CD8-positive, alpha-beta memory T cell (primary cell): ENCODE data around the gene VPS52. TPM values are rescaled to one million over a fixed set of nuclear protein-coding genes. Genes with fewer than 3 reads are reported as not detected.
"Not testable (repeated sequence)": the region's sequence is repeated elsewhere in the genome, so short reads cannot be mapped to it uniquely, and the experiment has no call there.

Experiments
- CTCF ChIA-PET: fragments of 350-600 bp; sonication (Branson Sonifier 250); formaldehyde crosslinking; loops from one replicate; lab custom pipeline; 2021; ENCODE audit warnings: antibody characterized with exemption; lab: Charles Lee
- POLR2A ChIA-PET: fragments of 350-600 bp; sonication (Branson Sonifier 250); formaldehyde crosslinking; loops from one replicate; lab custom pipeline; 2021; ENCODE audit warnings: antibody characterized with exemption; lab: Charles Lee
- DNase-seq, 5 donors: peaks; one replicate each; pipeline versions ENCODE4 v3.0.0 to v3.0.0-alpha.2; 2020 to 2022; ENCODE audit warnings: mixed read lengths in 1 of 5
- H3K27ac ChIP-seq: one replicate; pipeline ENCODE4 v1.7.0; 2013; ENCODE audit warnings: low read depth, mild to moderate bottlenecking, low read length, moderate library complexity
- H3K27me3 ChIP-seq: 2 replicates; pipeline ENCODE4 v1.7.0; 2013; ENCODE audit warnings: low read length, mild to moderate bottlenecking; ENCODE audit not compliant: insufficient read depth, poor library complexity, severe bottlenecking
- H3K36me3 ChIP-seq: 2 replicates; pipeline ENCODE4 v1.7.0; 2013; ENCODE audit warnings: mild to moderate bottlenecking, low read length, moderate library complexity; ENCODE audit not compliant: insufficient read depth
- H3K4me1 ChIP-seq: 2 replicates; pipeline ENCODE4 v1.7.0; 2013; ENCODE audit warnings: mild to moderate bottlenecking, low read length, moderate library complexity; ENCODE audit not compliant: insufficient read depth
- H3K4me3 ChIP-seq: 2 replicates; pipeline ENCODE4 v1.7.0; 2013; ENCODE audit warnings: mild to moderate bottlenecking, low read length
- H3K9me3 ChIP-seq: 2 replicates; pipeline ENCODE4 v1.7.0; 2013; ENCODE audit warnings: mild to moderate bottlenecking, low read length
- H3K27ac Mint-ChIP-seq, 8 donors: one replicate each; pipeline ENCODE4 v1.8.0; 2020 to 2021; ENCODE audit warnings: mixed read lengths in 8 of 8, mild to moderate bottlenecking in 6 of 8, inconsistent platforms in 3 of 8, moderate library complexity in 3 of 8
- H3K27me3 Mint-ChIP-seq, 2 donors: one replicate each; pipeline ENCODE4 v1.8.0; 2020 to 2021; ENCODE audit warnings: mixed read lengths in 2 of 2, mild to moderate bottlenecking in 1 of 2, moderate library complexity in 1 of 2
- H3K36me3 Mint-ChIP-seq, 3 donors: one replicate each; pipeline ENCODE4 v1.8.0; 2020 to 2021; ENCODE audit warnings: mixed read lengths in 3 of 3, inconsistent platforms in 1 of 3, mild to moderate bottlenecking in 1 of 3
- H3K4me1 Mint-ChIP-seq, 3 donors: one replicate each; pipeline ENCODE4 v1.8.0; 2020 to 2021; ENCODE audit warnings: mixed read lengths in 3 of 3, inconsistent platforms in 1 of 3, mild to moderate bottlenecking in 1 of 3
- H3K4me3 Mint-ChIP-seq, 7 donors: one replicate each; pipeline ENCODE4 v1.8.0; 2020 to 2021; ENCODE audit warnings: mixed read lengths in 7 of 7, mild to moderate bottlenecking in 6 of 7, moderate library complexity in 4 of 7, inconsistent platforms in 2 of 7
- H3K9me3 Mint-ChIP-seq, 5 donors: one replicate each; pipeline ENCODE4 v1.8.0; 2020 to 2022; ENCODE audit warnings: mixed read lengths in 5 of 5, mild to moderate bottlenecking in 3 of 5, moderate library complexity in 2 of 5, inconsistent platforms in 1 of 5
- polyA plus RNA-seq: library from polyadenylated mRNA; unstranded; fragments of 300-500 nt; fragmentation: Illumina TruSeq; gene quantifications from one replicate; pipeline ENCODE4 v1.2.3, GENCODE V29; 2021
- total RNA-seq, 2 experiments: library from RNA; stranded (reverse); gene quantifications; one replicate each; pipeline ENCODE4 v1.2.3, GENCODE V29; 2021

VPS52 gene
- total and polyA plus RNA-seq, 3 experiments from 2014 or later = 13.4 to 58.5 (median 57.2) TPM

GRCh38 chr6:33285214-33285613, 13.5 kb upstream of the VPS52 start:
- H3K27me3 ChIP-seq, H3K4me3 ChIP-seq, H3K27ac ChIP-seq, H3K27me3 Mint-ChIP-seq, CTCF ChIA-PET, H3K9me3 ChIP-seq, H3K27ac Mint-ChIP-seq, DNase-seq, H3K9me3 Mint-ChIP-seq, POLR2A ChIA-PET: not testable (repeated sequence)
- peaks cover 18% of the 10 kb centered on the region for H3K4me1 ChIP-seq
- Mint-ChIP-seq H3K4me3 (peak overlapping the region in 1 of 7 donors; percentile 59), H3K36me3 (peaks cover 6 to 74% (median 16%) of the 10 kb centered on the region in 3 donors), H3K4me1 (peaks cover 31 to 55% (median 45%) of the 10 kb centered on the region in 3 donors)
- H3K36me3 ChIP-seq = peaks cover 29% of the 10 kb centered on the region

GRCh38 chr6:33280539-33280938, 8.9 kb upstream of the VPS52 start:
- H3K36me3 Mint-ChIP-seq = peaks cover 0 to 82% (median 12%) of the 10 kb centered on the region in 3 donors
- Histone ChIP-seq H3K9me3 (no peaks in the 10 kb centered on the region), H3K4me1 (peaks cover 30% of the 10 kb centered on the region), H3K4me3 (no peak overlapping the region), H3K36me3 (peaks cover 25% of the 10 kb centered on the region), H3K27ac (peak overlapping the region; percentile 16), H3K27me3 (no peaks in the 10 kb centered on the region)
- peaks cover 33 to 61% (median 44%) of the 10 kb centered on the region in 3 donors for H3K4me1 Mint-ChIP-seq
- H3K4me3 Mint-ChIP-seq = peak overlapping the region in 3 of 7 donors; percentile 29 to 98 (median 36)
- ChIA-PET POLR2A (interaction anchor here (0.8 kb wide), 1 partner anchor 9 kb away, joined by 4 read pairs; the partner anchor contains the start of genes PFDN6 and WDR46), CTCF (no interaction called here)
- no peak for DNase-seq
- H3K27ac Mint-ChIP-seq = peak overlapping the region in 3 of 8 donors; percentile 47 to 70 (median 64)
- no peaks in the 10 kb centered on the region for H3K27me3 Mint-ChIP-seq
- H3K9me3 Mint-ChIP-seq = no peaks in the 10 kb centered on the region

- H3K27me3 Mint-ChIP-seq = no peaks in the 10 kb centered on the region
- POLR2A ChIA-PET = no interaction called here
- H3K9me3 Mint-ChIP-seq = no peaks in the 10 kb centered on the region
- peak overlapping the region in 5 of 8 donors; percentile 43 to 90 (median 70) for H3K27ac Mint-ChIP-seq
- Histone ChIP-seq H3K9me3 (no peaks in the 10 kb centered on the region), H3K27me3 (no peaks in the 10 kb centered on the region), H3K4me3 (no peak overlapping the region), H3K27ac (peak overlapping the region; percentile 16), H3K36me3 (peaks cover 30% of the 10 kb centered on the region), H3K4me1 (peaks cover 30% of the 10 kb centered on the region)
- peaks cover 36 to 66% (median 49%) of the 10 kb centered on the region in 3 donors for H3K4me1 Mint-ChIP-seq
- no peak for DNase-seq
- CTCF ChIA-PET = interaction anchor here (3.8 kb wide), 1 partner anchor 8 kb away, joined by 38 read pairs; the partner anchor contains the start of genes PFDN6 and WDR46
- peaks cover 0 to 84% (median 12%) of the 10 kb centered on the region in 3 donors for H3K36me3 Mint-ChIP-seq
- H3K4me3 Mint-ChIP-seq = peak overlapping the region in 3 of 7 donors; percentile 29 to 98 (median 40)
Observed at GRCh38 chr6:33279971-33280511, 8.4 kb upstream of the VPS52 start.

GRCh38 chr6:33279257-33279695, 7.6 kb upstream of the VPS52 start:
- Histone ChIP-seq H3K27ac (no peak overlapping the region), H3K4me3 (no peak overlapping the region), H3K4me1 (peaks cover 35% of the 10 kb centered on the region), H3K9me3 (no peaks in the 10 kb centered on the region), H3K36me3 (peaks cover 31% of the 10 kb centered on the region), H3K27me3 (no peaks in the 10 kb centered on the region)
- H3K27ac Mint-ChIP-seq = peak overlapping the region in 4 of 8 donors; percentile 38 to 92 (median 90)
- H3K36me3 Mint-ChIP-seq = peaks cover 0 to 85% (median 17%) of the 10 kb centered on the region in 3 donors
- ChIA-PET POLR2A (interaction anchor here (0.9 to 1.8 kb wide), 2 partner anchors 8 to 20 kb away, joined by 3 to 9 read pairs; partner anchors contain the start of gene RGL2), CTCF (interaction anchor here (3.2 to 3.8 kb wide), 2 partner anchors 9 to 19 kb away, joined by 33 to 38 read pairs; partner anchors contain the start of genes PFDN6, RGL2 and WDR46)
- H3K4me3 Mint-ChIP-seq = peak overlapping the region in 5 of 7 donors; percentile 29 to 98 (median 89)
- H3K4me1 Mint-ChIP-seq = peaks cover 43 to 74% (median 57%) of the 10 kb centered on the region in 3 donors
- DNase-seq = no peak
- no peaks in the 10 kb centered on the region for H3K9me3 Mint-ChIP-seq
- H3K27me3 Mint-ChIP-seq = no peaks in the 10 kb centered on the region

GRCh38 chr6:33278810-33279209, 7.1 kb upstream of the VPS52 start:
- Histone ChIP-seq H3K4me3 (no peak overlapping the region), H3K4me1 (peaks cover 40% of the 10 kb centered on the region), H3K36me3 (peaks cover 29% of the 10 kb centered on the region), H3K27me3 (no peaks in the 10 kb centered on the region), H3K27ac (no peak overlapping the region), H3K9me3 (no peaks in the 10 kb centered on the region)
- peak overlapping the region; percentile 47 to 98 (median 89) for H3K4me3 Mint-ChIP-seq
- H3K9me3 Mint-ChIP-seq = no peaks in the 10 kb centered on the region
- H3K36me3 Mint-ChIP-seq = peaks cover 0 to 86% (median 17%) of the 10 kb centered on the region in 3 donors
- H3K4me1 Mint-ChIP-seq = peaks cover 46 to 79% (median 61%) of the 10 kb centered on the region in 3 donors
- ChIA-PET CTCF (interaction anchor here (0.8 to 3.8 kb wide), 5 partner anchors 10 to 112 kb away, joined by 4 to 38 read pairs (median 11); partner anchors contain the start of genes PFDN6, RGL2 and WDR46), POLR2A (interaction anchor here (0.9 to 2.7 kb wide), 4 partner anchors 9 to 29 kb away, joined by 3 to 24 read pairs (median 6); partner anchors contain the start of gene RGL2)
- H3K27me3 Mint-ChIP-seq = no peaks in the 10 kb centered on the region
- H3K27ac Mint-ChIP-seq = peak overlapping the region in 7 of 8 donors; percentile 60 to 96 (median 92)
- DNase-seq = no peak

GRCh38 chr6:33278392-33278741, 6.7 kb upstream of the VPS52 start:
- Histone ChIP-seq H3K9me3 (no peaks in the 10 kb centered on the region), H3K27me3 (no peaks in the 10 kb centered on the region), H3K36me3 (peaks cover 29% of the 10 kb centered on the region), H3K4me3 (peak overlapping the region; percentile 80), H3K4me1 (peaks cover 44% of the 10 kb centered on the region), H3K27ac (peak overlapping the region; percentile 68)
- ChIA-PET POLR2A (interaction anchor here (0.5 to 2.8 kb wide), 7 partner anchors 9 to 29 kb away, joined by 3 to 41 read pairs (median 9); partner anchors contain the start of genes PFDN6, RGL2 and WDR46), CTCF (interaction anchor here (0.8 to 3.8 kb wide), 7 partner anchors 10 to 112 kb away, joined by 3 to 38 read pairs (median 9); partner anchors contain the start of genes PFDN6, RGL2 and WDR46)
- Mint-ChIP-seq H3K27me3 (no peaks in the 10 kb centered on the region), H3K4me1 (peaks cover 50 to 83% (median 66%) of the 10 kb centered on the region in 3 donors), H3K4me3 (peak overlapping the region; percentile 47 to 98 (median 89)), H3K27ac (peak overlapping the region; percentile 60 to 96 (median 92)), H3K36me3 (peaks cover 0 to 90% (median 18%) of the 10 kb centered on the region in 3 donors), H3K9me3 (no peaks in the 10 kb centered on the region)
- no peak for DNase-seq

- POLR2A ChIA-PET = interaction anchor here (0.5 to 2.8 kb wide), 19 partner anchors 9 to 306 kb away, joined by 3 to 41 read pairs (median 4); partner anchors contain the start of genes HLA-DPA1, PFDN6, RGL2 and RING1
- peaks cover 29% of the 10 kb centered on the region for H3K36me3 ChIP-seq
- Mint-ChIP-seq H3K4me3 (peak overlapping the region; percentile 88 to 98 (median 89)), H3K27me3 (no peaks in the 10 kb centered on the region), H3K27ac (peak overlapping the region; percentile 89 to 96 (median 92)), H3K9me3 (no peaks in the 10 kb centered on the region), H3K4me1 (peaks cover 56 to 89% (median 71%) of the 10 kb centered on the region in 3 donors), H3K36me3 (peaks cover 0 to 90% (median 20%) of the 10 kb centered on the region in 3 donors)
- peak overlapping the region; percentile 80 for H3K4me3 ChIP-seq
- H3K9me3 ChIP-seq = no peaks in the 10 kb centered on the region
- peaks cover 50% of the 10 kb centered on the region for H3K4me1 ChIP-seq
- no peaks in the 10 kb centered on the region for H3K27me3 ChIP-seq
- CTCF ChIA-PET = interaction anchor here (0.6 to 3.8 kb wide), 18 partner anchors 11 to 433 kb away, joined by 3 to 38 read pairs (median 4); partner anchors contain the start of genes PFDN6, RGL2 and WDR46
- peak overlapping the region; percentile 68 for H3K27ac ChIP-seq
- DNase-seq = peak; percentile 16 to 63 (median 34)
Observed at GRCh38 chr6:33277663-33278391, 6.2 kb upstream of the VPS52 start.
